Mucosa of rectum (tissue), 2 donors: ENCODE data around the gene NOS3.

Source experiments
- H3K27ac ChIP-seq, 2 donors: one replicate each; pipeline ENCODE4 v1.7.0; 2013; ENCODE audit warnings: inconsistent platforms in 2 of 2, low read depth in 2 of 2, low read length in 2 of 2
- H3K27me3 ChIP-seq, 2 donors: one replicate each; pipeline ENCODE4 v1.7.0; 2013; ENCODE audit warnings: low read length in 2 of 2; ENCODE audit not compliant: control insufficient read depth in 2 of 2, insufficient read depth in 2 of 2
- H3K36me3 ChIP-seq, 2 donors: one replicate each; pipeline ENCODE4 v1.7.0; 2013; ENCODE audit warnings: low read length in 2 of 2; ENCODE audit not compliant: control insufficient read depth in 2 of 2, insufficient read depth in 2 of 2
- H3K4me1 ChIP-seq, 2 donors: one replicate each; pipeline ENCODE4 v1.7.0; 2013; ENCODE audit warnings: low read length in 2 of 2, mild to moderate bottlenecking in 1 of 2; ENCODE audit not compliant: control insufficient read depth in 2 of 2, insufficient read depth in 2 of 2
- H3K4me3 ChIP-seq, 2 donors: one replicate each; pipeline ENCODE4 v1.7.0; 2013; ENCODE audit warnings: low read length in 2 of 2
- H3K9ac ChIP-seq, 2 donors: one replicate each; pipeline ENCODE4 v1.7.0; 2013; ENCODE audit warnings: low read length in 2 of 2, low read depth in 1 of 2, mild to moderate bottlenecking in 1 of 2
- H3K9me3 ChIP-seq, 2 donors: one replicate each; pipeline ENCODE4 v1.7.0; 2013; ENCODE audit warnings: low read length in 2 of 2; ENCODE audit not compliant: control insufficient read depth in 2 of 2
- donor health status: healthy.
- donor health status: Normal muscosa, but diverticular disease.

NOS3 gene

DNA sequence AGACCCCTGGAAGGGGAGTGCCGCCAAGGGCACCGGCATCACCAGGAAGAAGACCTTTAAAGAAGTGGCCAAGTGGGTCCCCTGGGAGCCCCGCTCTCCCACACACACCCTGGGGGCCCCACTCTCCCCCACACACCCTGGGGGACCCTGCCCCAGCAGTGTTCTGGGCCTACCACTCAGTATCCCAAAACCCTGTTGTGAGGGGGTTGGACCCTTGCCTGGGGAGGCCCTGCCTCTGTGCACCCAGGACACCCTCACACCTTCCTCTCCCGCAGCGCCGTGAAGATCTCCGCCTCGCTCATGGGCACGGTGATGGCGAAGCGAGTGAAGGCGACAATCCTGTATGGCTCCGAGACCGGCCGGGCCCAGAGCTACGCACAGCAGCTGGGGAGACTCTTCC is 10.7 kb downstream of the NOS3 start:
- H3K36me3 ChIP-seq, result no peaks in the 10 kb centered on the region
- H3K9me3 ChIP-seq, result no peaks in the 10 kb centered on the region
- H3K4me1 ChIP-seq, result peaks cover 0 to 3% of the 10 kb centered on the region in 2 donors
- H3K27me3 ChIP-seq, result no peaks in the 10 kb centered on the region
- H3K9ac ChIP-seq, result no peak overlapping the region
- no peak overlapping the region for H3K4me3 ChIP-seq
- H3K27ac ChIP-seq, result no peak overlapping the region

DNA sequence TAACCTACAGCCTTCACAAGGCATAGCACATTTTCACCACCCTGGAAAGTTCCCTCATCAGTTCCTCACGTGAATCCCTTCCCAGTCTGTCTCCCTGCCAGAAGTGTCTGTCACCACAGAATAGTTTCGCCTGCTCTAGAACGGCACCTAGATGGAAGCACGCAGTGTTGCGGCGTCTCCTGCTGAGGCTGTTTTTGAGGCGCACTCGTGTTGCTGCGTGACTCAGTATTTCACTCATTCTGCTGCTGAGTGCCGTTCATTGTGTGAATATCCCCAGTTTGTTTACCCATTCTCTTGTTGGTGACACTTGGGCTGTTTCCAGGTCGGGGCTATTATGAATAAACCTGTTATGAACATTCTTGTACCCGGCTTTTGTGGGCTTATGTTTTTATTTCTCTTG is 12.8 kb downstream of the NOS3 start:
- Histone ChIP-seq H3K27ac (no peak overlapping the region), H3K9me3 (no peaks in the 10 kb centered on the region), H3K4me1 (peaks cover 3 to 4% of the 10 kb centered on the region in 2 donors), H3K27me3 (no peaks in the 10 kb centered on the region), H3K9ac (no peak overlapping the region), H3K36me3 (no peaks in the 10 kb centered on the region), H3K4me3 (no peak overlapping the region)

DNA sequence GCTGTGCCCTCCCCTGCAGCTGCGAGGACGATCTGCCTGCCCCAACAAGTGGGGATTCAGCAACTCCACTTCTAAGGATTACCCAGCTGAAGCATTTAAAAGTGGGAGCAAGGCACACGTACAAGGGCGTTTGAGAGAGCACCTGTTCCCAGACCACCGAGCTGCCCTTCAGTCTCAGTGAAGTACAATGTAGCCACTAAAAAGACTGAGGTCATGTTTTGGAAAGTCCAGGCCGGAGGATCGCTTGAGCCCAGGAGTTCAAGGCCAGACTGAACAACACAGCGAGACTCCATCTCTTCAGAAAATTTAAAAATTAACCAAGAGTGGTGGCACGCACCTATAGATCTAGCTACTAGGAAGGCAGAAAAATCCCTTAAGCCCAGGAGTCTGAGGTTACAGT is 14.7 kb downstream of the NOS3 start:
- Histone ChIP-seq H3K4me1 (peaks cover 3 to 6% of the 10 kb centered on the region in 2 donors), H3K4me3 (no peak overlapping the region), H3K27ac (no peak overlapping the region), H3K27me3 (no peaks in the 10 kb centered on the region), H3K9me3 (no peaks in the 10 kb centered on the region), H3K36me3 (no peaks in the 10 kb centered on the region), H3K9ac (no peak overlapping the region)

DNA sequence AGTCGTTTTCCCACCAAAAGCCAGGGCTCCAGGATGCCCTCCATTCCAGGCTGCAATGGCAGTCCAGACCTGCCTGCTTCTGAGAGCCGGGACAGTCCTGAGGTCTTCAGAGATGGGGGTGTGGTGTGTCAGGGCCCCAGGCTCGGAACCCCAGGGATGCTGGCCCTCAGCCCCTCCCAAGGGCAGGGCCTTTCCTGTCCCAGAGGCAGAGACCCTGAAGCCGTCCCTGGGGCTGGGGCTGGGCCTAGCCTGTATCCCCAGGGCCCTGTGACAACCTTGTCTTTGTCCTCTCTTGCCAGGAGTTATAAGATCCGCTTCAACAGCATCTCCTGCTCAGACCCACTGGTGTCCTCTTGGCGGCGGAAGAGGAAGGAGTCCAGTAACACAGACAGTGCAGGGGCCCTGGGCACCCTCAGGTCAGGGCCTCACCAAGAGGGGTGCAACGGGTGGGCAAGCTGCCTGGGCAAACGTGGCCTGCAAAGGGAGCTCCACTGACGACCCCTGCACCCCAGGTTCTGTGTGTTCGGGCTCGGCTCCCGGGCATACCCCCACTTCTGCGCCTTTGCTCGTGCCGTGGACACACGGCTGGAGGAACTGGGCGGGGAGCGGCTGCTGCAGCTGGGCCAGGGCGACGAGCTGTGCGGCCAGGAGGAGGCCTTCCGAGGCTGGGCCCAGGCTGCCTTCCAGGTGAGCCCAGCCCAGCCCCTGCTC is 15.9 kb downstream of the NOS3 start:
- Histone ChIP-seq H3K27ac (no peak overlapping the region), H3K4me1 (peaks cover 5 to 9% of the 10 kb centered on the region in 2 donors), H3K27me3 (no peaks in the 10 kb centered on the region), H3K36me3 (no peaks in the 10 kb centered on the region), H3K9ac (no peak overlapping the region), H3K9me3 (no peaks in the 10 kb centered on the region), H3K4me3 (no peak overlapping the region)

DNA sequence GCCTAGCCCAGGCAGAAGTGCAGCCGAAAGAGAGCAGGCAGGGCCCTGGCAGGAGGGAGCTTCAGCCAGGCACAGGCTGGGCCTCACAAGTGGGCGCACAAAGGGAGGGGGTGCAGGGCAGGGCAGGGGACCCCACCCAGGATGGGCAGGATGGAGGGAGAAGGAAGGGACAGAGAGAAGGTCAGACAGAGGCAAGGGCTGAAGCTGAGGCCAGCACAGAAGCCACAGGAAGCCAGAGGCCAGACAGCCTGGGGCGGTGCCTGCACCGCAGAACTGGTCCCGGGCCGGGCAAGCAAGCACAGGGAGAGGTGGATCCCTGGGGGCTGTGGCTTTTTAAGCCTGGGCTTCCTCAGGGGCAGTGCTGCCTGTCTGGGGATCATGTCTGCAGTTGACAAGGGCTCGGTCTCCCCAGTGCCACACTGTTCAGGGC is 16.7 kb downstream of the NOS3 start:
- no peak overlapping the region for H3K27ac ChIP-seq
- H3K4me3 ChIP-seq, result no peak overlapping the region
- no peaks in the 10 kb centered on the region for H3K36me3 ChIP-seq
- H3K9me3 ChIP-seq, result no peaks in the 10 kb centered on the region
- no peak overlapping the region for H3K9ac ChIP-seq
- no peaks in the 10 kb centered on the region for H3K27me3 ChIP-seq
- H3K4me1 ChIP-seq, result peaks cover 10 to 15% of the 10 kb centered on the region in 2 donors

DNA sequence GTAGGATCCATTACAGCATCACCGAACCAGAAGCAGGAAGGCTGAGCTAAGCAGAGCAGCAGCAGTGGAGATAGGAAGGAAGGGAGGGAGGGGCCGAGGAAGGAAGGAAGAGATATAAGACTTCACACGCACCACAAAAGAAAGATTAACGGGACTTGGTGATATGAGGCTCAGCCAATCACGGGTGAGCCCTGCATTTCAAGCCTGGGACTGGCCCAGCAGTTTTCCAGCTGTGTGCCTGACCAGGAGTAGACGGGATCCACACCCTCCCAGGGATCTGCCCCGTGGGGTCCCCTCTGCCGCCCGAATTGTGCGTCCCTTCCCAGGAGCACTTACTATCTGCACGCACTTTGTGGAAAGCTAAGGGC is 17.3 kb downstream of the NOS3 start:
- Histone ChIP-seq H3K36me3 (no peaks in the 10 kb centered on the region), H3K4me1 (peaks cover 15 to 22% of the 10 kb centered on the region in 2 donors), H3K9me3 (no peaks in the 10 kb centered on the region), H3K27me3 (no peaks in the 10 kb centered on the region), H3K27ac (peak overlapping the region in 1 of 2 donors; percentile 13), H3K4me3 (peak overlapping the region; percentile 41 to 68), H3K9ac (no peak overlapping the region)

DNA sequence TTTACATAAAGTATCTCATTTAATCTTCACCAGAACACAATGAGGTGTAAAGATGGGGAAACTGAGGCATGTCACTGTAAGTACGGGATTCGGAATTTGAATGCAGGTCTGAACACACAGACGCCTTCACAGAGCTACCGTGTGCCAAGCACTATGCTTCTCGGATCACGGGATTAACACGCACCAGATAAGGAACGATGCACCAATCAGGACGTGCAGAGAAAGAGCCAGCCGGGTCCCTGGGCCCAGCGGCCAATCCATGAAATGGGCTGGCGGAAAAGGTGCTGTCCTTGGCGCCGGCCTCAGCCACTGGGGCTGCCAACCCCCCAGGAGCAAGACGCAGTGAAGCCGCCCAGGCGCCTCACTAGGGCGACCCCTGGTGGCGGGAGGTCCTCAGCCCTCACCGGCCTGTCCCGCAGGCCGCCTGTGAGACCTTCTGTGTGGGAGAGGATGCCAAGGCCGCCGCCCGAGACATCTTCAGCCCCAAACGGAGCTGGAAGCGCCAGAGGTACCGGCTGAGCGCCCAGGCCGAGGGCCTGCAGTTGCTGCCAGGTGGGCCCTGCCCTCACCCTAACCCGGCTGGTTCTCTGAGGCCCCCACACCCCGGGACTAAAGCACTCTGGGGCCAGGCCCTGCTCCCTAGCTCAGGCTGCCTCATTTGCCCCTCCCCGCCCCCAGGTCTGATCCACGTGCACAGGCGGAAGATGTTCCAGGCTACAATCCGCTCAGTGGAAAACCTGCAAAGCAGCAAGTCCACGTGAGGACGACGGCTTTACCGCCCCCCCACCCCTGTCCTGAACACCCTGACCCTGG is 17.9 kb downstream of the NOS3 start:
- no peaks in the 10 kb centered on the region for H3K36me3 ChIP-seq
- H3K4me3 ChIP-seq, result peak overlapping the region; percentile 41 to 68
- no peaks in the 10 kb centered on the region for H3K9me3 ChIP-seq
- H3K27ac ChIP-seq, result peak overlapping the region in 1 of 2 donors; percentile 13
- peaks cover 12 to 24% of the 10 kb centered on the region in 2 donors for H3K4me1 ChIP-seq
- H3K27me3 ChIP-seq, result no peaks in the 10 kb centered on the region
- peak overlapping the region in 1 of 2 donors; percentile 32 for H3K9ac ChIP-seq

DNA sequence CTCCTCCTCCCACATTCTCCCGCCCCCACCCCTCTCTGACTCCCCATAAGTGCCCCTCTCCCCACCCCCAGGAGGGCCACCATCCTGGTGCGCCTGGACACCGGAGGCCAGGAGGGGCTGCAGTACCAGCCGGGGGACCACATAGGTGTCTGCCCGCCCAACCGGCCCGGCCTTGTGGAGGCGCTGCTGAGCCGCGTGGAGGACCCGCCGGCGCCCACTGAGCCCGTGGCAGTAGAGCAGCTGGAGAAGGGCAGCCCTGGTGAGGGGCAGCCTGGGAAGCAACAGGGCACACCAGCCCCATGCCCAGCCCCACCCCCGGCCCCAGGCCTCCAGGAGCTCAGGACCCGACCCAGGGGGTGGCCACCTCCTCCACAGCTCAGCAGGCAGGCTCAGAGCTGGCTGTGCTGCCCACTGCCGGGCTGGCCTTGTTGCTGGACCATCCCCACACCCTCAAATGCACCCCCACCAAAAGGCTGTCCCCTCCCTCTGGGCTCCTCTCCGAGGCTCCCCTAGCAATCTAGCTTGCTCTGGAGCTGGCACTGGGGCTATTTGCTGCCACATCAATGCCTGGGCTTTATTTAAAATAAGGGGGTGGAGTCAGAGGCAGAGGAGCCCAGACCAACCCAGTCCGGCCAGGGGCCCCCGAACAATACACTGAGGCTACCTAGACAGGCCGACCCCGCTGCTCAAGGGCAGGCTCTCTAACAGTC is 18.7 kb downstream of the NOS3 start:
- Histone ChIP-seq H3K27me3 (no peaks in the 10 kb centered on the region), H3K36me3 (no peaks in the 10 kb centered on the region), H3K4me3 (no peak overlapping the region), H3K27ac (no peak overlapping the region), H3K9ac (no peak overlapping the region), H3K4me1 (peaks cover 12 to 29% of the 10 kb centered on the region in 2 donors), H3K9me3 (no peaks in the 10 kb centered on the region)

DNA sequence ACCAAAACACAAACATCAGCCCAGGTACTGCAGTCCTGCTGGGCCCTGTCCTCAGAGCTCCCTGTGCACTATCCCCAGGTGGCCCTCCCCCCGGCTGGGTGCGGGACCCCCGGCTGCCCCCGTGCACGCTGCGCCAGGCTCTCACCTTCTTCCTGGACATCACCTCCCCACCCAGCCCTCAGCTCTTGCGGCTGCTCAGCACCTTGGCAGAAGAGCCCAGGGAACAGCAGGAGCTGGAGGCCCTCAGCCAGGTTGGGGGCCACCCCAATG is 19.2 kb downstream of the NOS3 start:
- no peaks in the 10 kb centered on the region for H3K9me3 ChIP-seq
- H3K4me1 ChIP-seq, result peaks cover 12 to 29% of the 10 kb centered on the region in 2 donors

More for the DNA sequence above, 19.2 kb downstream of the NOS3 start:
- H3K27ac ChIP-seq, result no peak overlapping the region
- H3K9ac ChIP-seq, result no peak overlapping the region
- no peaks in the 10 kb centered on the region for H3K27me3 ChIP-seq
- no peak overlapping the region for H3K4me3 ChIP-seq
- H3K36me3 ChIP-seq, result no peaks in the 10 kb centered on the region
